HT-29 (cell line): ENCODE results near the gene ENOX1. TPM values are rescaled to one million over a fixed set of nuclear protein-coding genes. Genes with fewer than 3 reads are reported as not detected.

ENCODE experiments used
- DNase-seq: peaks from one replicate; pipeline ENCODE4 v3.0.0-alpha.2; 2015; ENCODE audit warnings: low spot score
- total RNA-seq: library from RNA; depleted of rRNA; stranded (reverse); fragments of >200 nt; shearing (Covaris generic); gene quantifications from 2 replicates; pipeline ENCODE4 v1.2.3, GENCODE V29; 2014

Gene ENOX1
- total RNA-seq, 1 experiment from 2014 or later, result 0.10 TPM

GRCh38 chr13:43785650-43786471, 911 bp downstream of the ENOX1 start:
- no peak for DNase-seq

GRCh38 chr13:43785261-43785649, 1.5 kb downstream of the ENOX1 start:
- no peak for DNase-seq

- no peak for DNase-seq
These were observed 2.3 kb downstream of the ENOX1 start for GRCh38 chr13:43784496-43784895.

- DNase-seq, result peak; percentile 54
These were observed 3.0 kb downstream of the ENOX1 start for GRCh38 chr13:43783820-43784219.

- DNase-seq, result no peak
These were observed 4.1 kb downstream of the ENOX1 start for GRCh38 chr13:43782686-43783085.

GRCh38 chr13:43780666-43781065, 6.1 kb downstream of the ENOX1 start:
- no peak for DNase-seq

GRCh38 chr13:43776501-43777079, 10.2 kb downstream of the ENOX1 start:
- DNase-seq, result no peak

GRCh38 chr13:43776006-43776405, 10.8 kb downstream of the ENOX1 start:
- DNase-seq, result no peak

- DNase-seq, result no peak
These were observed 13.2 kb downstream of the ENOX1 start for GRCh38 chr13:43773602-43774001.

GRCh38 chr13:43770871-43771270, 15.9 kb downstream of the ENOX1 start:
- no peak for DNase-seq

GRCh38 chr13:43769529-43769928, 17.2 kb downstream of the ENOX1 start:
- no peak for DNase-seq

GRCh38 chr13:43767341-43767931, 19.3 kb downstream of the ENOX1 start:
- no peak for DNase-seq

GRCh38 chr13:43766725-43767124, 20.0 kb downstream of the ENOX1 start:
- DNase-seq, result no peak

- no peak for DNase-seq
These were observed 22.4 kb downstream of the ENOX1 start for GRCh38 chr13:43764349-43764748.

GRCh38 chr13:43763143-43763759, 23.5 kb downstream of the ENOX1 start:
- no peak for DNase-seq

- no peak for DNase-seq
These were observed 25.0 kb downstream of the ENOX1 start for GRCh38 chr13:43761616-43762315.

- DNase-seq, result no peak
These were observed 26.5 kb downstream of the ENOX1 start for GRCh38 chr13:43760257-43760656.

- no peak for DNase-seq
These were observed 27.9 kb downstream of the ENOX1 start for GRCh38 chr13:43758834-43759233.

- no peak for DNase-seq
These were observed 29.5 kb downstream of the ENOX1 start for GRCh38 chr13:43757266-43757665.

GRCh38 chr13:43755844-43756243, 30.9 kb downstream of the ENOX1 start:
- DNase-seq, result no peak

- no peak for DNase-seq
These were observed 35.1 kb downstream of the ENOX1 start for GRCh38 chr13:43751624-43752023.

GRCh38 chr13:43749503-43749902, 37.3 kb downstream of the ENOX1 start:
- no peak for DNase-seq
